GM10248 (cell line): ENCODE results near the gene CACNA1C.

Experiments
- CTCF ChIA-PET: fragments of 300-600 bp; sonication (Branson Sonifier 250); formaldehyde crosslinking; extraction: SDS; loops from one replicate; lab custom pipeline; 2021; ENCODE audit warnings: antibody characterized with exemption; lab: Yijun Ruan, JAX
- POLR2A ChIA-PET: fragments of 350-650 bp; sonication (Branson Sonifier 250); formaldehyde crosslinking; extraction: SDS; loops from one replicate; lab custom pipeline; 2020; ENCODE audit warnings: antibody characterized with exemption; lab: Yijun Ruan, JAX
- DNase-seq: peaks from one replicate; pipeline ENCODE4 v3.0.0; 2012; ENCODE audit errors: extremely low spot score
- TF ChIP-seq, protein P1 (sequence below): IDR thresholded peaks from 2 replicates; pipeline ENCODE4 v1.5.1; 2012; ENCODE audit warnings: mild to moderate bottlenecking, low read depth; ENCODE audit errors: extremely low read depth, missing control alignments, control extremely low read depth

Gene CACNA1C

DNA sequence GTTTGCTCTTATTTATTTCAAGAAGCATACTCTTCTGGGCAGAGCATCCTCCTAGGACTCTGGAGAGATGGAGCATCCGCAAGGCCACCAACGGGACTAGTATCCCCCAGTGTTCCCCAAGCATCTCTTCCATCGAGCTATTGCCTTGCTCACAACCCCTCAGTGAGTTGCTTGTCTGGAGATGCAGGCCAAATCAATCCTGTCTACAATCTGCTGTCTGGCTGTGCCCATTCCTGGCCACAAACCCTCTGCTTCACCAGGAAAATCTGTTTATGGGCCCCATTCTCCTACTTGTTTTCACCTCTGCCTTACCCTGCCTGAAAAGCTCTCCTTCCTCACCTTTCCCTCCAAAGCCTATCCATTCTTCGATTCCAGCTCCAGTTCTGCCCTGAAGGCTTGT lies 219.2 kb downstream of the CACNA1C start:
- ChIA-PET CTCF (interaction anchor here (1.1 to 1.6 kb wide), 3 partner anchors 12 to 20 kb away, joined by 3 to 4 read pairs (median 3); no protein-coding TSS in a partner anchor), POLR2A (no interaction called here)
- DNase-seq, result no peak
- TF ChIP-seq, protein P1, sequence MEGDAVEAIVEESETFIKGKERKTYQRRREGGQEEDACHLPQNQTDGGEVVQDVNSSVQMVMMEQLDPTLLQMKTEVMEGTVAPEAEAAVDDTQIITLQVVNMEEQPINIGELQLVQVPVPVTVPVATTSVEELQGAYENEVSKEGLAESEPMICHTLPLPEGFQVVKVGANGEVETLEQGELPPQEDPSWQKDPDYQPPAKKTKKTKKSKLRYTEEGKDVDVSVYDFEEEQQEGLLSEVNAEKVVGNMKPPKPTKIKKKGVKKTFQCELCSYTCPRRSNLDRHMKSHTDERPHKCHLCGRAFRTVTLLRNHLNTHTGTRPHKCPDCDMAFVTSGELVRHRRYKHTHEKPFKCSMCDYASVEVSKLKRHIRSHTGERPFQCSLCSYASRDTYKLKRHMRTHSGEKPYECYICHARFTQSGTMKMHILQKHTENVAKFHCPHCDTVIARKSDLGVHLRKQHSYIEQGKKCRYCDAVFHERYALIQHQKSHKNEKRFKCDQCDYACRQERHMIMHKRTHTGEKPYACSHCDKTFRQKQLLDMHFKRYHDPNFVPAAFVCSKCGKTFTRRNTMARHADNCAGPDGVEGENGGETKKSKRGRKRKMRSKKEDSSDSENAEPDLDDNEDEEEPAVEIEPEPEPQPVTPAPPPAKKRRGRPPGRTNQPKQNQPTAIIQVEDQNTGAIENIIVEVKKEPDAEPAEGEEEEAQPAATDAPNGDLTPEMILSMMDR, result no peak

DNA sequence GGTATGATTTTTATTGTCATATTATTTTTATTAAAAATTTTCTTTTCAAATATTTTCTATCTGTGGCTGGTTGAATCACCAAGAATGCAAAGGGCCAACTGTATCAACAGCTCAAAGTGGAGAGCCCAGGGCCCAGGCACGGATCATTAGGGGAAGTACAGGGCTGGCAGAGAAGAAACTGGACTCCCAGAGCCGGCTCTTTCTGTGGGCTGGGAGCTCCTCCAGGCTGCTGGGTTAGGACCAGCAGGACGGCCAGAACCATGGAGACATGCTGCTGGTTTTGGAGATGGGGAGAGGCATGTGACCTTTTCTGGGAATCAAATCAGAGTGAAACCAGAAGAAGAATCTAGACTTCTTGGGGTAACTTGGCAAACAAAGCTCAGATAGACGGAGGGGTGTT lies 220.5 kb downstream of the CACNA1C start:
- CTCF ChIA-PET, result interaction anchor here (0.7 to 1.6 kb wide), 3 partner anchors 10 to 54 kb away, joined by 3 to 6 read pairs (median 3); no protein-coding TSS in a partner anchor
- POLR2A ChIA-PET, result no interaction called here
- no peak for DNase-seq
- TF ChIP-seq, protein P1, result no peak

DNA sequence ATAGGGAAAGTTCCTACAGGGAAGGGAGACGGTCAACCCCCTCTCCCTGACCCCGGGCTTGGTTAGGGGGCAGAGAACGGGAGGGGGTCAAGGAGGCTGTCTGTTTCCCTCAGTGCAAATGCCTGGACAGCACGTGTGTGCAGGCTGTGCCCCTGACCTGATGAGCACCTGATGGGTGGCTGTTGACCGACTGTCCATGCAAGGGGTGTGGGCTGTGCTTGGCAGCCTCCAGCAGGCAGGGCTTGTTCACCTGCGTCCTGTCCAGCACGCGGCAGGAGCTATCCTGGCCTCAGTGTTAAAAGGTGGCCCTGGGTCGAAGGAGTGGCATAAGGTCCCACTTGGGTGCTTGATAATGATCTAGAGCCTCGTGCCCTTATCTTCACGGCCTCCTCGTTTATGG lies 221.0 kb downstream of the CACNA1C start:
- DNase-seq, result no peak
- POLR2A ChIA-PET, result no interaction called here
- TF ChIP-seq, protein P1, result no peak
- CTCF ChIA-PET, result interaction anchor here (0.7 to 1.6 kb wide), 2 partner anchors 9 to 54 kb away, joined by 3 to 6 read pairs; no protein-coding TSS in a partner anchor

DNA sequence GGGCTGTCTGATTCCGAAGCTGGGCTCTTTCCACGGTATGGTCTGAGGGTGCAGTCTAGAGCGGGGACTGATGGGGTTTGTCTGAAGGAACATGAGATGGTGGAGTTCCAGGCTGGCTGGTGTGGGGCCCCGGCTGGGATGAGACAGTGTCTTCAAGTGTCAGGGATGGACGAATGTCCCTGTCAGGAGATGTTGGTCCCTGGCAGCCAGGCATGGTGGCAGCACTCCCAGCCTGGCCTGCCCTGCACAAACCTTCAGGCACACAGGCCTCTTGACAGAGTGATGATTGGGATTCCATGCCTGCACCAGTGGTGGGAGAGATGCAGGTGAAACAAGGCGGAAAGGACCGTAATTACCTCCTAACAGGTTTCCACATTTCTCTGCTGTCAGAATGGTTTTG lies 221.9 kb downstream of the CACNA1C start:
- no peak for DNase-seq
- CTCF ChIA-PET, result no interaction called here
- POLR2A ChIA-PET, result no interaction called here
- TF ChIP-seq, protein P1, result no peak

DNA sequence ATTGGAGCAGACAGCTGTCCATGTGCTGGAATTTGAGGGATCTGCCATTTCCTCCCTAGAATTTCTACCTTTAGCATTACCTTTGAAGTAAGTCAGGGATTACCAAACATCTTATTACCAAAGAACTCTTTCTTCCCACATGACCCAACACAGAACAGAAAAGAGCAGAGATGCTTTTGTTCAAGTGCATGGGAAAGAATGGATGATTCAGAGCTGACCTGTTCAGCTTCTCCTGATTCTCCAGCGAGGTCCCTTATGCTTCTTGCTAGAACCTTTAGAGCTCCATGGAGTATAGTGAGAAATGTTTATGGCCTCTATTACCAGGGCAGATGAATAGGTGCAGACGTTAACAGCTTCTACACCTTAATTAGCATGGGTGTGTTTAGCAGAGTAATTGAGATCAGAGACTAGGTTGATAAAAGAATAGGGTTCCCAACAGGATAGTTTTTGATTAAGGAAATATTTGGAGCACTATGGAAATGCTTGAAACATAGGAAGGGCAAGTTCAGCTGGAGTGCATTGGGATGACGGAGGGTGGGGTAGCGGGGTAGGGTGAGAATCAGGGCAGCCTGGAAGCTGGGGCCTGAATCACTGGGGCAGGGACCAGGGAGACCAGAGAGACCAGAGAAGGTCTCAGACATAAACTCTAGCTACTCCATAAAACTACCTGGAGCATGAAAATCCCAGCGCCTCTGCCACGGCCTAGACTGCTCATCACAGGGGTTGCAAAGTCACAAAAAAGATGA lies 223.7 kb downstream of the CACNA1C start:
- POLR2A ChIA-PET, result no interaction called here
- TF ChIP-seq, protein P1, result no peak
- DNase-seq, result no peak
- CTCF ChIA-PET, result interaction anchor here (1.1 to 2.4 kb wide), 5 partner anchors 9 to 48 kb away, joined by 3 to 8 read pairs (median 4); no protein-coding TSS in a partner anchor

DNA sequence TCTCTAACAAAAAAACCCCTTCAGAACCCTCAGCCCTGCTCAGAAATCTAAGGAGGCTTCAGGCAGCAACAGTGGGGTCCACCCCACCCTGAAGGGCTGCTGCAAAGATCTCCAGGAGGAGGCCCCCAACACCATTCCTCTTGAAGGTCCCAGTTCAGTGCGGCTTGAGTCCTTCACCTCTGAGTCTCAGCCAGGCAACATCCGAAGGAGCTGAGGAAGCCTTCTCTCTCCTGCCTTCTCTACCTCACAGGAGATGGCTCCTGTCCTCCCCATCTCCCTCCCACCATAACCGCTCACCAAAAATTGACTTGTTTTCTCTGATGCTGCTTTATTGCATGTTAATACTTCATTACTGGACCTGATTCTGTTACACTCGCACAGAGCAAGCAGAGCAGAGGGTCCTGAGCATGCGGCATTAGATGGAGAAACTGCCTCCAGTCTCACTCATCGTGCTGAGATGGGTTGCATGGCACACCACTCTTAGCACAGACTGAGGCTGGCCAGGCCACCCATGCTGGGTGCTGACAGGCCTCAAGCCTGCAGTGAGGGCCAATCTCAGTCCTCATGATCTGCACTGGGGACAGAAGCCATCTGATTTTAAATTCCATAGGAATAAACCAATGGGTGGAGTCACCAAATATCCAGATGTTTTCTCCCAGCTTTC lies 224.8 kb downstream of the CACNA1C start:
- POLR2A ChIA-PET, result no interaction called here
- CTCF ChIA-PET, result interaction anchor here (0.8 to 2.4 kb wide), 3 partner anchors 8 to 47 kb away, joined by 3 to 7 read pairs (median 4); no protein-coding TSS in a partner anchor
- DNase-seq, result no peak
- TF ChIP-seq, protein P1, result no peak
